Measurements from ENCODE around the gene ACTR3C.

ACTR3C gene

DNA sequence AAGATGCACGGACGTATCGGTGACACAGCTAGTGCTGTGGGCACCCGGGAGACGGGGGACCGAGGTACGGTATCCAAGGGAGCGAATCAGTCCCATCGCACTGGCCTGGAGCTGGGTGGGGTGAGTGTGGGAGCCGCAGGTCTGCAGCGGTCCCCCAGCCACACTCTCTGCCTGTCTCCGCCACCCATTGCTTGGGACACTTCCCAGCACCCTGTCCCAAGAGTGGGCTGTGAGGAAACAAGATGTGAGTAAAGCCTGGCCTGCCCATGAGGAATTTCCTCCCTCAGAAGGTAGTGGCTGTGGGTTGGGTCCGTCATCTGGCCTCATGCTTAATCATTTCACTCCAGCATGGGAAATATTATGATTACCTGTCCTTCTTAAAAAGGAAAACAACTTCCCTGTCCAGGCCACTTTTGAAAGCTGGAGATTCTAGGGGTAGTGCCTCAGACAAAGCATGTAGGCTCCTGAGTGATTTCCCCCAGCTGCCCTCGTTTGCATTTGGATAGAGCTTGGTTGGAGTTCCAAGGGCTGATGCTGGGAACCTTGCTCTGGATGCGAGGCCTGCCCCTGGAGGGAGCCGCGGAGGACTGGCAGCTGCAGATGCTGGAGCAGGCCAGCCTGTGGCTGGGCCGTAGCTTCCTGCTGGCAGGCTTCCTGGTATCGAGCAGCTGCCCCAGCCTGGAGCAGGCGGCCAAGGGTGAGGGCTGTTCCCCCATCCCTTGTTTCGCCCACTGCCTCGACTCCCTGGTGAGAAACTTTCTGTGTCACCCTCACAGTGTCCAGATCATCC, 6.2 kb upstream of the ACTR3C start:
- no peak for ATAC-seq
- no peak for TF ChIP-seq ZNF8 (CRISPR knock-in tag; IDR thresholded peaks at IDR 0.05)
- no peak for TF ChIP-seq PPARA (CRISPR knock-in tag; IDR thresholded peaks at IDR 0.05; ENCODE audit: borderline replicate concordance)

DNA sequence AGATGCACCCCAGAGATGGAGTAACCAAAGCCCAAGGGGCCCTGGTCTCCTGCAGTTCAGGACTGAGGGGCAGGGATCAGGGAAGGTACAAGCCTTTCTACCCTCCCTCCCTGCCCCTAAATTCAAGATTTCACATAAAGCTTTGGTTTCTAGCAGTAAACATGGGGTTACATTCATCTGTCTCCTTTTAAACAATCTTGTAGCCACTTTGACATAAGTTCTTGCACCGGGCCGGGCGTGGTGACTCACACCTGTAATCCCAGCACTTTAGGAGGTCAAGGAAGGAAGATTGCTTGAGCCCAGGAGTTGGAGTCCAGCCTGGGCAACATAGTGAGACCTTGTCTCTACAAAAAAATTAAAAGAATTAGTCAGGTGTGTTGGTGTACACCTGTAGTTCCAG, 4.0 kb upstream of the ACTR3C start:
- no peak for ATAC-seq
- TF ChIP-seq ZC3H10 (CRISPR knock-in tag; IDR thresholded peaks at IDR 0.05) (no peak), GLIS3 (CRISPR knock-in tag; IDR thresholded peaks at IDR 0.05) (no peak)
- TF ChIP-seq, protein P1, sequence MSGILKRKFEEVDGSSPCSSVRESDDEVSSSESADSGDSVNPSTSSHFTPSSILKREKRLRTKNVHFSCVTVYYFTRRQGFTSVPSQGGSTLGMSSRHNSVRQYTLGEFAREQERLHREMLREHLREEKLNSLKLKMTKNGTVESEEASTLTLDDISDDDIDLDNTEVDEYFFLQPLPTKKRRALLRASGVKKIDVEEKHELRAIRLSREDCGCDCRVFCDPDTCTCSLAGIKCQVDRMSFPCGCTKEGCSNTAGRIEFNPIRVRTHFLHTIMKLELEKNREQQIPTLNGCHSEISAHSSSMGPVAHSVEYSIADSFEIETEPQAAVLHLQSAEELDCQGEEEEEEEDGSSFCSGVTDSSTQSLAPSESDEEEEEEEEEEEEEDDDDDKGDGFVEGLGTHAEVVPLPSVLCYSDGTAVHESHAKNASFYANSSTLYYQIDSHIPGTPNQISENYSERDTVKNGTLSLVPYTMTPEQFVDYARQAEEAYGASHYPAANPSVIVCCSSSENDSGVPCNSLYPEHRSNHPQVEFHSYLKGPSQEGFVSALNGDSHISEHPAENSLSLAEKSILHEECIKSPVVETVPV (CRISPR knock-in tag; IDR thresholded peaks at IDR 0.05) = no peak

DNA sequence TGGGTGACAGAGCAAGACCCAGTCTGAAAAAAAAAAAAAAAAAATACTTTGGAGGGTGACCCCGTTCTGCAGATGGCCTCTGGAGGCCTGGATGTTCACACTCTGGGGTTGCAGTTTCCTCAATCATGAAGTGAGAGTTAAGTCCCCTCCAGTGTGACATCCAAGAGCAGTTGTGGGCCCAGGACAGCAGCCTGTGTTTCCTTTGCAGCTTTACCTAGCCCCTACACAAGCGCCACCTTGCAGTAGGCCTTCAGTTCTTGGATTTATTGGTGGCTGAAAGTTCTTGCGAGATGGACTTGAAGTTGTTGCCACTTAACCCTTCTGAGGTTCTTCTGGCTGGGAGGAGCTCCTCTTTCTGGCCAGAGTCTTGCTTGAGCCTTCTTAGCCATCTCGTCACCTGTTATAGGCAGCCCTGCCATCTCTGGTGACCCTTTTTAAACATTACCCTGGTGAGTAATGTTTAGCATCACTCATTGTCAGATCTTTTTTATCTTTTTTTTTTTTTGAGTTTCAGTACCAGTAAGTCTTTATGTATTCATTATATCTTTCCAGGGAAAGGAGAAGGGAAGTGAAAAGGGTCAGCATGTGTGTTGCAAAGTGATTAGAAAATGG, 3.4 kb upstream of the ACTR3C start:
- TF ChIP-seq, protein P2, sequence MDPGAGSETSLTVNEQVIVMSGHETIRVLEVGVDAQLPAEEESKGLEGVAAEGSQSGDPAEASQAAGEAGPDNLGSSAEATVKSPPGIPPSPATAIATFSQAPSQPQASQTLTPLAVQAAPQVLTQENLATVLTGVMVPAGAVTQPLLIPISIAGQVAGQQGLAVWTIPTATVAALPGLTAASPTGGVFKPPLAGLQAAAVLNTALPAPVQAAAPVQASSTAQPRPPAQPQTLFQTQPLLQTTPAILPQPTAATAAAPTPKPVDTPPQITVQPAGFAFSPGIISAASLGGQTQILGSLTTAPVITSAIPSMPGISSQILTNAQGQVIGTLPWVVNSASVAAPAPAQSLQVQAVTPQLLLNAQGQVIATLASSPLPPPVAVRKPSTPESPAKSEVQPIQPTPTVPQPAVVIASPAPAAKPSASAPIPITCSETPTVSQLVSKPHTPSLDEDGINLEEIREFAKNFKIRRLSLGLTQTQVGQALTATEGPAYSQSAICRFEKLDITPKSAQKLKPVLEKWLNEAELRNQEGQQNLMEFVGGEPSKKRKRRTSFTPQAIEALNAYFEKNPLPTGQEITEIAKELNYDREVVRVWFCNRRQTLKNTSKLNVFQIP (CRISPR knock-in tag; IDR thresholded peaks at IDR 0.05; ENCODE audit: borderline replicate concordance, low read depth) = no peak
- TF ChIP-seq, protein P1 (CRISPR knock-in tag; IDR thresholded peaks at IDR 0.05) = no peak
- TF ChIP-seq ZFP30 (CRISPR knock-in tag; IDR thresholded peaks at IDR 0.05) (no peak), ARNTL (CRISPR knock-in tag; IDR thresholded peaks at IDR 0.05; ENCODE audit: borderline replicate concordance, low read depth) (no peak), PPARA (CRISPR knock-in tag; IDR thresholded peaks at IDR 0.05; ENCODE audit: borderline replicate concordance) (no peak), CSDC2 (CRISPR knock-in tag; IDR thresholded peaks at IDR 0.05) (no peak), ZC3H10 (CRISPR knock-in tag; IDR thresholded peaks at IDR 0.05) (no peak), BACH2 (CRISPR knock-in tag; IDR thresholded peaks at IDR 0.05; ENCODE audit: borderline replicate concordance) (no peak)
- TF ChIP-seq, protein P3, sequence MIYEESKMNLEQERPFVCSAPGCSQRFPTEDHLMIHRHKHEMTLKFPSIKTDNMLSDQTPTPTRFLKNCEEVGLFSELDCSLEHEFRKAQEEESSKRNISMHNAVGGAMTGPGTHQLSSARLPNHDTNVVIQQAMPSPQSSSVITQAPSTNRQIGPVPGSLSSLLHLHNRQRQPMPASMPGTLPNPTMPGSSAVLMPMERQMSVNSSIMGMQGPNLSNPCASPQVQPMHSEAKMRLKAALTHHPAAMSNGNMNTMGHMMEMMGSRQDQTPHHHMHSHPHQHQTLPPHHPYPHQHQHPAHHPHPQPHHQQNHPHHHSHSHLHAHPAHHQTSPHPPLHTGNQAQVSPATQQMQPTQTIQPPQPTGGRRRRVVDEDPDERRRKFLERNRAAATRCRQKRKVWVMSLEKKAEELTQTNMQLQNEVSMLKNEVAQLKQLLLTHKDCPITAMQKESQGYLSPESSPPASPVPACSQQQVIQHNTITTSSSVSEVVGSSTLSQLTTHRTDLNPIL (CRISPR knock-in tag; IDR thresholded peaks at IDR 0.05; ENCODE audit: low read depth) = no peak
- no peak for ATAC-seq

DNA sequence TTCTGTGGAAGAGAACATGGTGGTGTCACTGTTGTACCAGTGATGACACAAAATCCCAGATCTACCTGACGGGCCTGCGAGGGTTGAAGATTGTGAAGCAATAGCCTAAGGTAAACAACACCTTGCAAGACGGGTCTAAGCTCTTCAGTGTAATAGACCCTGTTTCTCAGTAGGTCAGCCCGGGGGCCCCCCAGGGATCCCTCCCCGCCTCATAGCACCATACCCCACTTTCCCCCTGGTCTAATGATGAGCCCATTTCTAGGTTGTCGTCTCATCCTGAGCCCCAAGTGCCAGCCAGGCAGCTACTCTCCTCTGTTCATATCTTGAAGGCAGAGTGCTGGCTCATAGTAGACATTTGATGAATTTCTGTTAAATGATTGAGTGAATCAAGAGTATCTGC, 2.6 kb upstream of the ACTR3C start:
- ATAC-seq = no peak

More for the DNA sequence above, 2.6 kb upstream of the ACTR3C start:
- TF ChIP-seq GLIS3 (CRISPR knock-in tag; IDR thresholded peaks at IDR 0.05) = no peak
- TF ChIP-seq, protein P1 (CRISPR knock-in tag; IDR thresholded peaks at IDR 0.05) = no peak
- TF ChIP-seq, protein P4, sequence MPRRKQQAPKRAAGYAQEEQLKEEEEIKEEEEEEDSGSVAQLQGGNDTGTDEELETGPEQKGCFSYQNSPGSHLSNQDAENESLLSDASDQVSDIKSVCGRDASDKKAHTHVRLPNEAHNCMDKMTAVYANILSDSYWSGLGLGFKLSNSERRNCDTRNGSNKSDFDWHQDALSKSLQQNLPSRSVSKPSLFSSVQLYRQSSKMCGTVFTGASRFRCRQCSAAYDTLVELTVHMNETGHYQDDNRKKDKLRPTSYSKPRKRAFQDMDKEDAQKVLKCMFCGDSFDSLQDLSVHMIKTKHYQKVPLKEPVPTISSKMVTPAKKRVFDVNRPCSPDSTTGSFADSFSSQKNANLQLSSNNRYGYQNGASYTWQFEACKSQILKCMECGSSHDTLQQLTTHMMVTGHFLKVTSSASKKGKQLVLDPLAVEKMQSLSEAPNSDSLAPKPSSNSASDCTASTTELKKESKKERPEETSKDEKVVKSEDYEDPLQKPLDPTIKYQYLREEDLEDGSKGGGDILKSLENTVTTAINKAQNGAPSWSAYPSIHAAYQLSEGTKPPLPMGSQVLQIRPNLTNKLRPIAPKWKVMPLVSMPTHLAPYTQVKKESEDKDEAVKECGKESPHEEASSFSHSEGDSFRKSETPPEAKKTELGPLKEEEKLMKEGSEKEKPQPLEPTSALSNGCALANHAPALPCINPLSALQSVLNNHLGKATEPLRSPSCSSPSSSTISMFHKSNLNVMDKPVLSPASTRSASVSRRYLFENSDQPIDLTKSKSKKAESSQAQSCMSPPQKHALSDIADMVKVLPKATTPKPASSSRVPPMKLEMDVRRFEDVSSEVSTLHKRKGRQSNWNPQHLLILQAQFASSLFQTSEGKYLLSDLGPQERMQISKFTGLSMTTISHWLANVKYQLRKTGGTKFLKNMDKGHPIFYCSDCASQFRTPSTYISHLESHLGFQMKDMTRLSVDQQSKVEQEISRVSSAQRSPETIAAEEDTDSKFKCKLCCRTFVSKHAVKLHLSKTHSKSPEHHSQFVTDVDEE (CRISPR knock-in tag; IDR thresholded peaks at IDR 0.05) = no peak
- TF ChIP-seq ZFP3 (CRISPR knock-in tag; IDR thresholded peaks at IDR 0.05) = no peak
- no peak for TF ChIP-seq SNAI2 (CRISPR knock-in tag; IDR thresholded peaks at IDR 0.05)
- no peak for TF ChIP-seq OSR1 (CRISPR knock-in tag; IDR thresholded peaks at IDR 0.05)
- TF ChIP-seq ZFP30 (CRISPR knock-in tag; IDR thresholded peaks at IDR 0.05) = no peak
- TF ChIP-seq TCF4 (CRISPR knock-in tag; IDR thresholded peaks at IDR 0.05; ENCODE audit: borderline replicate concordance) = no peak
- no peak for TF ChIP-seq ZC3H10 (CRISPR knock-in tag; IDR thresholded peaks at IDR 0.05)
- TF ChIP-seq ZNF70 (CRISPR knock-in tag; IDR thresholded peaks at IDR 0.05) = no peak
- no peak for TF ChIP-seq ESRRG (CRISPR knock-in tag; IDR thresholded peaks at IDR 0.05)
- TF ChIP-seq CSDC2 (CRISPR knock-in tag; IDR thresholded peaks at IDR 0.05) = no peak
